Stimulated activated naive B cell treated with anti-CD40 and anti-IgM and Interleukin-4, amounts not matched to agents 10 μg/mL and 1 μg/mL and 100 μg/mL, for 72 hours (primary cell): ENCODE data around the gene LTBP1.

Experiments
- ATAC-seq, 2 donors: fragments of 150-1000 bp; cut with Tn5 transposase; replicated peaks; 2 replicates each; pipeline ENCODE4 v1.10.0; 2021; ENCODE audit warnings: moderate library complexity in 1 of 2
- DNase-seq: peaks from one replicate; pipeline ENCODE4 v3.0.0; 2021
- H3K27ac Mint-ChIP-seq: one replicate; pipeline ENCODE4 v1.8.0; 2022; ENCODE audit warnings: mild to moderate bottlenecking, mixed read lengths
- H3K27me3 Mint-ChIP-seq, 2 donors: one replicate each; pipeline ENCODE4 v1.8.0; 2022; ENCODE audit warnings: mixed read lengths in 2 of 2
- H3K36me3 Mint-ChIP-seq, 2 donors: one replicate each; pipeline ENCODE4 v1.8.0; 2022; ENCODE audit warnings: mixed read lengths in 2 of 2, mild to moderate bottlenecking in 1 of 2
- H3K4me1 Mint-ChIP-seq, 2 donors: one replicate each; pipeline ENCODE4 v1.8.0; 2022; ENCODE audit warnings: mixed read lengths in 2 of 2, mild to moderate bottlenecking in 1 of 2
- H3K4me3 Mint-ChIP-seq, 2 donors: one replicate each; pipeline ENCODE4 v1.8.0; 2022; ENCODE audit warnings: mild to moderate bottlenecking in 2 of 2, mixed read lengths in 2 of 2, moderate library complexity in 1 of 2
- H3K9me3 Mint-ChIP-seq, 2 donors: one replicate each; pipeline ENCODE4 v1.8.0; 2022; ENCODE audit warnings: mixed read lengths in 2 of 2, mild to moderate bottlenecking in 1 of 2

LTBP1 gene

DNA sequence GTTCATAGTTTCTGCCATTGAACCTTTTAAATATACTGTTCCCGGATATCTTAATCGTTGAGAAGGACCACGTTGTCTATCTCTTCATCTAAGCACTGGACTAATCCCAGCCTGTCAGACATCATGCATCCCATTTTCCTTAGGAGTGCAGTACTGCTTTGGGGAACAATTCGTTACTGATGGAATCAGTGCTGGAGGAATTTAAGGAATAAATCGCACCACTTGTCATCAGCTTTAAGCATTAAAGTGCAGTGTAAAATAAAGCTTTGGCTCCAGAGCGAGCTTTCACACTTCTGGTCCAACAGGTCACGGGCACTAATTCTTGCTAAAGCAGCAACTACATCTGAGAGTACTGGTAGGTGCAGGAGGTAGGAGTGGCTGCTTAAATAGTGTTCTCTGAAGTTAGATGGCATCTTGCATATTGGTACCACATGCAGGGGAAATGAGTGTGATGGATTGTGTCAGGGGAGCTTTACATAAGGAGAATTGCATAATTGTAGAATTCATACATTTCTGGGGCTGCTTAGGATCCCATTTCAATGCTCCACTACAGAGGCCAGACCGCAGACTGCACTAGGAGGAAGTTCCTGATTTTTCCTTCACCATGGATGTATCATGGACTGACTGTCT lies 424.0 kb downstream of the LTBP1 start:
- Mint-ChIP-seq H3K27ac (no peak overlapping the region), H3K4me3 (no peak overlapping the region), H3K36me3 (no peaks in the 10 kb centered on the region), H3K27me3 (peaks cover 6 to 8% of the 10 kb centered on the region in 2 donors), H3K9me3 (no peaks in the 10 kb centered on the region), H3K4me1 (peaks cover 0 to 5% of the 10 kb centered on the region in 2 donors)
- ATAC-seq (no peak), DNase-seq (no peak)

DNA sequence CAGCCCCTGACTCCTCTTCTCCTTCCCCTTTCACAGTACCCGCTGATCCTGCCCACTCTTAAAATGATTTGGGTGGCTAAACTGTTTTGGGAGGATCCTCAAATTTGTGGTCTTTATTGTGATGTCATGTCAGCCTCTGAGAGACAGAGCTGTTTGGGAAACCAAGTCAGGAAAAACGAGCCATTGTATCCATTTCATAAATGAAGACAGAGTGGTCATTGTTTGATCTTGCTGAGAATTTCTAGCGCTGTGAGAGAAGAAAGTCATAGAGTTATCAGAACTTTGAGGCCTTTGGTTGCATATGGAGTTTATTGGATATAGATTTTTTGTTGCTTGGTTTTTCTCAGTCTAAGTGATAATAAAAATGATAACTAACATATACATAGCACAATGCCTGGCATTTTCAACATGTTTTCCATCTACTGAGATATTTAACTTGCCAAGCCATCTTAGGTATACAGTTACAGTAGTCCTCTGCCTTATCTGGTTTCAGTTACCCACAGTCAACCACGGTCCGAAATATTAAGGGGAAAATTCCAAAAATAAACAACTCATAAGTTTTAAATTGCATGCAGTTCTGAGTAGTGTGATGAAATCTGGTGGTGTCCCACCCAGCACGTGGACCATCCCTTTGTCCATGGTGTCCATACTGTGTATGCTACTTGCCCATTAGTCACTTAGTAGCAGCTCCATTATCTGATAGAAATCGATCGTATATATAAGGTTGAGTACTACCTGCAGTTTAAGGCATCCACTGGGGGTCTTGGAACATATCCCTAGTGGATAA lies 424.7 kb downstream of the LTBP1 start:
- Mint-ChIP-seq H3K27me3 (peaks cover 6% of the 10 kb centered on the region in 2 donors), H3K4me3 (no peak overlapping the region), H3K36me3 (no peaks in the 10 kb centered on the region), H3K9me3 (no peaks in the 10 kb centered on the region), H3K4me1 (peaks cover 0 to 5% of the 10 kb centered on the region in 2 donors), H3K27ac (no peak overlapping the region)
- ATAC-seq (no peak), DNase-seq (no peak)

DNA sequence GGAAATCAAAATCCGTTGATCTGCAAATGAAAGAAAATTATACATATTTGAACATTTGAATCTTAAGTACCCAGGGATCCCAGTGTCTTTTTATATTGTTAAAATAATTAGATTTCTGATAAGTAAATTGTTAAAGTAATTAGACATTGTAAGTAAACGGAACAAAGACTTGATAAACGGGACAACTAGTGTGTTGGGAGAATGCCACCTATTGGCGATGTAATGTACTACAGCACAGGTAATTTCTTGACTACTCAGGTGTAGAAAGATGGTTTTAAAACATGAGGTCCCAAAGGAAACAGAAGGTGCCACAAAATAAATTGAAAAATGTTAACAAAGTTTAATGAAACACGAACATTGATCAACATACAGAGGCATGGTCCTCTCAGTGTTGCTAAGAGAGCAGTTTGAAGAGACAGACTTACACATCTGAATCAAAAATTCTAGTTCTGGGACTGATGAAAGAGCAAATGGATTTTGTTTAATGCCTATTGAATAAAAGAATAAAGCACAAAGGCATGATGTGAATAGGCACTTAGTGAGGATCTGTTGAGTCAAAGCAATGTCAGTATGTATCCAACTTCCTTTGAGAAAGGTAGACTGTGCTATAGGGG lies 426.3 kb downstream of the LTBP1 start:
- Mint-ChIP-seq H3K27ac (no peak overlapping the region), H3K27me3 (no peaks in the 10 kb centered on the region), H3K36me3 (no peaks in the 10 kb centered on the region), H3K4me3 (no peak overlapping the region), H3K9me3 (no peaks in the 10 kb centered on the region), H3K4me1 (peaks cover 0 to 5% of the 10 kb centered on the region in 2 donors)
- DNase-seq (no peak), ATAC-seq (peak; percentile 57 to 61)

DNA sequence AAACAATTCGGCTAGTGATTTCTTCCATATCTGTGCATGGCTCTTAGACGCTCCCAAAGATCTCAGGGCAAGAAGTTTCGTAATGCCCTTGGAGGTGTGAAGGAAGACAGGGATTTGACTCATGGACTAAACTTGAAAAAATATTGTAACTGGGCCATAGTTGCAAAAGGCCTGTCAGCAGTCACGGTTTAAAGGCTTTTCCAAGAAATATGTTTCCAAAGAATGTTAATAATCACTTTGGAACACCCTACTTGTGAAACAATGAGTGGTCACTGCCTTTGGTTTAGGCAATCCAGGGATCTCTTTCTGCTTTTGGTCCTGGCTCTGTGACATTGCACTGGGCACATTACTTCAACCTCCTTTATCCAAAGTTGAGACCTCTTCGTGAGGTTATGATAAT lies 427.2 kb downstream of the LTBP1 start:
- Mint-ChIP-seq H3K27ac (no peak overlapping the region), H3K9me3 (no peaks in the 10 kb centered on the region), H3K36me3 (no peaks in the 10 kb centered on the region), H3K4me1 (peaks cover 0 to 5% of the 10 kb centered on the region in 2 donors), H3K4me3 (no peak overlapping the region), H3K27me3 (no peaks in the 10 kb centered on the region)
- ATAC-seq = no peak
- no peak for DNase-seq

DNA sequence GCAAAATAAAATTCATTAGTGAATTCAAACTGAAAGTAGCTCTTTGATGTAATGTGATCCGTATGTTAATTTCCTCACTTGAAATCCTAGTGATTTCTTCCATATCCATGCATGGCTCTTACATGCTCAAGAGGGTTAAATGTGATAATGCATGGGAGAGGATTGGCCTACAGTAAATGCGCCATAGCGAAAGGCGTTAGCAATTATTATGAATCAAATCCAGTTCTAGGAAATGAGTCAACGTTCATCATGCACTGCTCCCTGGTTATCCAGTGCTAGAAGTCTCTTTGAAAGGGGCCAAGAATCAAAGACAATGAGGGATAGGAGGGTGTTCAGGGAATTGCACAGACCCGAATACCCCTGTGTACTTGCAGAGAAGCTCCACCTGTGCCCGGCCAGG lies 428.3 kb downstream of the LTBP1 start:
- no peaks in the 10 kb centered on the region for H3K9me3 Mint-ChIP-seq
- H3K4me3 Mint-ChIP-seq = no peak overlapping the region
- ATAC-seq (no peak), DNase-seq (no peak)
- H3K36me3 Mint-ChIP-seq = no peaks in the 10 kb centered on the region
- H3K27ac Mint-ChIP-seq = no peak overlapping the region
- no peaks in the 10 kb centered on the region for H3K27me3 Mint-ChIP-seq
- H3K4me1 Mint-ChIP-seq = peaks cover 0 to 11% of the 10 kb centered on the region in 2 donors

DNA sequence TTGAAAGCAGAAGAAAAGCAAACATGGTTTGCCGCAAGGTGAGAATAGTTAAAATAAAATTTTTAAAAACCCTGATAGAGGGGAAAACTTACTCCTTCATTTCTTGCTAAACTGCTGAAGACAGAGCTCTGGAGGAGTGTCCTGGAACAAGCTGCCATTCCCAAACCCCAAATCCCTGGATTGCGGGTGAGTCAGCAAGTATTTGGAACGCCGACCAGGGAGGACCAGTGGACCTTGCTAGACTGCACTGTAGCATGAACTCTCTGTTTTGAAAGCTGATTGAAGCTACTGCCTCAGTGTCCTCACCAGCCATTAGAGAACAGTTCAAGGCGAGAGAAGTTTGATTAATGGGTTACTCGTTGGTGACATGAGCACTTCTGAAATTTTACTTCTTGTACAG lies 430.3 kb downstream of the LTBP1 start:
- Mint-ChIP-seq H3K4me3 (no peak overlapping the region), H3K9me3 (peaks cover 0 to 1% of the 10 kb centered on the region in 2 donors), H3K36me3 (no peaks in the 10 kb centered on the region), H3K4me1 (peaks cover 3 to 24% of the 10 kb centered on the region in 2 donors), H3K27ac (no peak overlapping the region), H3K27me3 (no peaks in the 10 kb centered on the region)
- DNase-seq (no peak), ATAC-seq (no peak)

DNA sequence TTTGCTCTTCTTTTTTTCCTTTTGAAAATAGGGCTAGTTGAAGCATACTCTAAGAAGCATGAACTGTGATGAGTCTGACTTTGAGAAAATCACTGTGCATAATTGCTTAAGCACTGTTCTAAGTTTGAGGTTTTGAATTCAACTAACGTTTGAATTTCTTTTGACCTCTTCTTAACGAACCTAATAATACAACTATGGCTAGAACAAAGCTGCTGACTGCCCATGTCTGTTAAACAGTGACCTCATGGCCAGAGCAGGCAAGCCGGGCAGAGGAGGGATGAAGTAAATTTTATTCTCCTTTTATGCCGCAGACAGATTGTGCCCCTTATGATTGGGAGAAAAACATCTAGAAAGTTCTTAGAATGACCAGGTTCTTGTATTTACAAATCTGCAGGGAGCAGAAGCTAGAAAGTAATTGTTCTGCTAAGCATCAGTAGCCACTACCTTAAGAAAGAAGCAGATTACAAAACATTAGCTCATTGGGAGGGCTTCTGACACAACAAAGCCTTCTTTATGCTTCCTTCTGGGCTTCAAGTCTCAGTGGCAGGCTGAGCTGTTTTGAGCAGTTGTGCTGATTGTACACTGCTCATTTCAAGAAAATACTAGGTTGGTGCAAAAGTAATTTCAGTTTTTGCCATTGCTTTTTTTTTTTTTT lies 431.9 kb downstream of the LTBP1 start:
- Mint-ChIP-seq H3K27me3 (no peaks in the 10 kb centered on the region), H3K4me3 (no peak overlapping the region), H3K36me3 (no peaks in the 10 kb centered on the region), H3K9me3 (peaks cover 0 to 3% of the 10 kb centered on the region in 2 donors), H3K27ac (no peak overlapping the region), H3K4me1 (peaks cover 3 to 19% of the 10 kb centered on the region in 2 donors)
- ATAC-seq (no peak), DNase-seq (no peak)

DNA sequence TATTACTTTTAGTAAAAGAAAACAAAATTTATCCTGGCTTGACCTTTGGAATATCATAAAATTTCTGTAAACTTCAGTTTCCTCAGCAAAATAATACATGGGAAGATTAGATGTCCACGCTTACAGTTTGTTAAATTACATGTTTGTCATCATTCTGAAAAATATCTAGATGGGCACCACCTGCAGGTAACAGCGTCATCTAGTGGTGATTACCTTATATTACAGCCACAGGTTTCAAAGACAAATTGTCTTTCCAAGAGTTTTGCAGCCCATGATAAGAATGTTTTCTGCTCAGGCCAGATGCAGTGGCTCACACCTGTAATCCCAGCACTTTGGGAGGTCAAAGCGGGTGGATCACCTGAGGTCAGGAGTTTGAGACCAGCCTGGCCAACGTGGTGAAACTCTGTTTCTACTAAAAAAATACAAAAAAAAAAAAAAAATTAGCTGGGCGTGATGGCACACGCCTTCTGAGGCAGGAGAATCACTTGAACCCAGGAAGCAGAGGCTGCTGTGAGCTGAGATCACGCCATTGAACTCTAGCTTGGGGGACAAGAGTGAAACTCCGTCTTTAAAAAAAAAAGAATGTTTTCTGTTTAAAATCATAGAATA lies 433.4 kb downstream of the LTBP1 start:
- Mint-ChIP-seq H3K4me3 (no peak overlapping the region), H3K4me1 (peaks cover 3 to 19% of the 10 kb centered on the region in 2 donors), H3K27ac (no peak overlapping the region), H3K27me3 (no peaks in the 10 kb centered on the region), H3K9me3 (peaks cover 0 to 3% of the 10 kb centered on the region in 2 donors), H3K36me3 (no peaks in the 10 kb centered on the region)
- ATAC-seq (no peak), DNase-seq (no peak)

DNA sequence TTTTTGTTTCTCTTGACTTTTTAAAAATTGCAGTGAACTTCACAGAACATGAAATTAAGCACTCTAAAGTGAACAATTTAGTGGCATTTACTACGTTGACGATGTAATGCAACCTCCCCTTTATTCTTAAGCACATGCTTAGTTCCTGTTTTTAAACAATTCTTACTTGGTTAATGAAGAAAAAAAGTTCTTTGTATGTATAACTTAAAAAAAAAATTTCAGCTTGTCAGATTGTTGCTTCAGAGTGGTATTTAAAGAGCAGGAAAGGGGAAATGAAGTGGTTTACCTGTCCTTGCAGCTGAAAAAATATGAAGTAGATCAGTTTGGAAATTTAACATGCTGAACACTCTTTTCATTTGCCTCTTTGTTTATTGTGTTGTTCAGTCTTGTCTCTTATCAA lies 434.0 kb downstream of the LTBP1 start:
- DNase-seq = no peak
- Mint-ChIP-seq H3K9me3 (peaks cover 0 to 3% of the 10 kb centered on the region in 2 donors), H3K36me3 (no peaks in the 10 kb centered on the region), H3K27ac (no peak overlapping the region), H3K4me3 (peak overlapping the region in 1 of 2 donors; percentile 39), H3K27me3 (no peaks in the 10 kb centered on the region), H3K4me1 (peaks cover 3 to 19% of the 10 kb centered on the region in 2 donors)
- ATAC-seq = peak; percentile 53 to 59

DNA sequence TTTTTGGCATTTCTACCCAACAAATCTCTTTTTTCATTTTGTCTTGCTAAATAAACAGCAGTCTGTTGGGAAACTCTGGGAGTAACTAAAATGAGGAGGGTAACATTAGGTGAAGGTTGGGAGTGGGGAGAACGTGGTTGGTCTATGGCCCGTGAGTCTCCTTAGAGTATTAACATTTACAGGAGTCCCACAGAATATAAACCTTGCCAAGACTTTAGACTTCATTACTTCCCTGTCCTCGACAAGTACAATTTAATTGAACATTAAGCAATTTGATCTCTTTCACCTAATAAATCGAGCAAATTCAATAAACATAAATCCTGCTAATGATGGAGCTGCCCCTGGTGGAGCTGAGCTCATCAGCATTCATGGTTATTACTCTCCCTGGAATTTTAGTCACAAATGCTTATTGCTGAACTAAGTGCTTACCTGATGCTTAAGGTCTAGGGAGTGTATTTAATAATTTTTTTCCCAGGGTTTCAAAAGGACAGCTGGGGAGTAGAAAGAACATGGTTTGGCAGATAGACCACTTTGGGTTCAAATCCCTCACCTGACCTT lies 434.6 kb downstream of the LTBP1 start:
- Mint-ChIP-seq H3K4me1 (peaks cover 3 to 19% of the 10 kb centered on the region in 2 donors), H3K27me3 (no peaks in the 10 kb centered on the region), H3K4me3 (no peak overlapping the region), H3K27ac (no peak overlapping the region), H3K36me3 (no peaks in the 10 kb centered on the region), H3K9me3 (peaks cover 0 to 3% of the 10 kb centered on the region in 2 donors)
- ATAC-seq (no peak), DNase-seq (no peak)

DNA sequence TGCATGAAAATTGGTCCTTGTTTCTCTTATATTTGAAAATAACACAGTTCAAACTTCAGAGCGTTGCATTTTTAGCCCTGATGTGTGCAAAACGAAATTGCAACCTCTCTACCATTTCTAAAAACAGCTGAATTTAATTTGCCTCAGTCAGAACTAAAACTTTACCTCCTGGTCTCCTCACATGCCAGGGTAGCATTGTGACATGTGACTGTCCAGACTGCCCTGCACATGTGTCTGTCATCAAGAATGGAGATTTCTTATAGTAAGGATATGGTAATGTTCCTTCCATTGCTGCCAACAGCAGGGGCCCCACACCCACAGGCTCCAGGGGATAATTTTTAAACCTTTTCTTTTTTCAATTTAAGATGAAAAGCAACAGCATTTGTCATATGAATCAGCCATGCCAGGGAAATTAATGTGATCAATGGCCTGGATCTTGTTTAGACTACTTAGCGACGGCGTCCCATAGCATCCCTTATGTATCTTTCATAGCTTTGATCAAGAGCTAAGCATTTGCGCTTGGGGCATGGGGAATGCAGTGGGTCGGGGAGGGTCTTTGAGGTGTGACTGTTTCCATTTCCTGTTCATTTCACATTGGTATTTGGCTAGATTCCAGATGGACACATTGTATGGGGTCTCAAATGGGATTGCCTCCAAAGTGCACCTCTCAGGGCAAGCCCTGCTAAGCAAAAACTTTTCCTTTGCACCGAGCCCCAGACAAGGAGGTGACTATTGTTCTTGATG lies 437.3 kb downstream of the LTBP1 start:
- no peaks in the 10 kb centered on the region for H3K27me3 Mint-ChIP-seq
- no peak overlapping the region for H3K4me3 Mint-ChIP-seq
- DNase-seq (no peak), ATAC-seq (no peak)
- no peaks in the 10 kb centered on the region for H3K36me3 Mint-ChIP-seq
- no peak overlapping the region for H3K27ac Mint-ChIP-seq
- H3K4me1 Mint-ChIP-seq = peaks cover 3 to 19% of the 10 kb centered on the region in 2 donors
- H3K9me3 Mint-ChIP-seq = peaks cover 0 to 3% of the 10 kb centered on the region in 2 donors

DNA sequence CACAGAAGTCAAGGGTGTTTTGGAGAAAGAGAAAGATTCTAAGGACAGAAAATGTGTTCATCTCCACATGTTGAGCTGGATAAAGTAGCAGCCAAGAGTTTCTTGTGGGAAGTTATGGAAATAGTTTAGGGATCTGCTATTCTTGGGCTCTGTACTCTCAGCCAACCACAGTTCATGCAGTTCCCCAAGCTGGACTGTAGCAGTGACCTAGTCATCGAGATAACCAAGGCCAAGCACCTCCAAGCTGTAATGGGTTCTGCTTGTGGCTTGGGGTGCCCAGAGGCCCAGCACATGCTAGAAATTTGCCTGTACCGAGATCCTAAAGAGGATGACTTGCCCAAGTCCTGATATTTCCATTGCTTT lies 437.8 kb downstream of the LTBP1 start:
- Mint-ChIP-seq H3K36me3 (no peaks in the 10 kb centered on the region), H3K27me3 (no peaks in the 10 kb centered on the region), H3K4me3 (no peak overlapping the region), H3K27ac (no peak overlapping the region), H3K9me3 (peaks cover 0 to 3% of the 10 kb centered on the region in 2 donors), H3K4me1 (peaks cover 3 to 14% of the 10 kb centered on the region in 2 donors)
- DNase-seq (no peak), ATAC-seq (no peak)

DNA sequence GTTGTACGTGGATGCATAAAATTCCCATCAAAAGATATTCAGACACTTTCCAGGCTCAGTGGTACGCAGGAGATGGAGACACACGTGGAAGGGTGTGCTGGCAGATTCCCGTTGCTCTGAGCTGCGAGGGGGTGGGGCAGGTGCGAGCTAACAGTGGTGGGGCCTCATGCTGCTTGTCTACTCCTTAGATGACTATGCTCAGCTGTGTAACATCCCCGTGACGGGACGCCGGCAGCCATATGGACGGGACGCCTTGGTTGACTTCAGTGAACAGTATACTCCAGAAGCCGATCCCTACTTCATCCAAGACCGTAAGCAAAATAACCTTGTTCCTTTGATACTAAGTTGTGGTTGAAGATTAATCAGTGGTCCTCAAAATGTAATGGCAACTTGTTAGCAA lies 442.2 kb downstream of the LTBP1 start:
- H3K4me1 Mint-ChIP-seq = peaks cover 0 to 2% of the 10 kb centered on the region in 2 donors
- no peak for DNase-seq
- no peak overlapping the region for H3K27ac Mint-ChIP-seq
- no peaks in the 10 kb centered on the region for H3K36me3 Mint-ChIP-seq
- no peaks in the 10 kb centered on the region for H3K9me3 Mint-ChIP-seq
- no peak for ATAC-seq
- no peaks in the 10 kb centered on the region for H3K27me3 Mint-ChIP-seq
- no peak overlapping the region for H3K4me3 Mint-ChIP-seq
